ENCODE results near the gene ATP8A2.

DNA sequence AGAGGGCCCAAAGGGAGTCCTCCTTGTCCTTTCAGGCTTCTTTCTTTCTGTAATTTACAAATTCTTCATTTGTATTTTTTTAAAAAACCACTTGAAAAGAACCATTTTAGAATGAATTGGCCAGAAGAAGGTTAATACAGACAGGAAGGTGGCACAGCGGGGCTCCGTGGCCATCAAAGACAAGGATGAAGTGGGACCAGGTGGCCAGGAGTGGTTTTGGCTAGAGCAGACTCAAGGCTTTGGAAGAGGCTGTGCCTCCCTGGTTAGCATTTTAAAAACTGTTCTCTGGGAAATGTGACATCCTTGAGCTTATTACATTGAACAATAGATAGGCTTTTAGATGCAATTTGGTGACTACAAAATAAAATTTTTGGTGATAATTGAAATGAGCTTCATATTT lies 48.4 kb downstream of the ATP8A2 start:
- TF ChIP-seq, protein P1, sequence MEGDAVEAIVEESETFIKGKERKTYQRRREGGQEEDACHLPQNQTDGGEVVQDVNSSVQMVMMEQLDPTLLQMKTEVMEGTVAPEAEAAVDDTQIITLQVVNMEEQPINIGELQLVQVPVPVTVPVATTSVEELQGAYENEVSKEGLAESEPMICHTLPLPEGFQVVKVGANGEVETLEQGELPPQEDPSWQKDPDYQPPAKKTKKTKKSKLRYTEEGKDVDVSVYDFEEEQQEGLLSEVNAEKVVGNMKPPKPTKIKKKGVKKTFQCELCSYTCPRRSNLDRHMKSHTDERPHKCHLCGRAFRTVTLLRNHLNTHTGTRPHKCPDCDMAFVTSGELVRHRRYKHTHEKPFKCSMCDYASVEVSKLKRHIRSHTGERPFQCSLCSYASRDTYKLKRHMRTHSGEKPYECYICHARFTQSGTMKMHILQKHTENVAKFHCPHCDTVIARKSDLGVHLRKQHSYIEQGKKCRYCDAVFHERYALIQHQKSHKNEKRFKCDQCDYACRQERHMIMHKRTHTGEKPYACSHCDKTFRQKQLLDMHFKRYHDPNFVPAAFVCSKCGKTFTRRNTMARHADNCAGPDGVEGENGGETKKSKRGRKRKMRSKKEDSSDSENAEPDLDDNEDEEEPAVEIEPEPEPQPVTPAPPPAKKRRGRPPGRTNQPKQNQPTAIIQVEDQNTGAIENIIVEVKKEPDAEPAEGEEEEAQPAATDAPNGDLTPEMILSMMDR (IDR thresholded peaks at IDR 0.05): no peak
- TF ChIP-seq EP300 (IDR thresholded peaks at IDR 0.05): no peak
